Effector memory CD4-positive, alpha-beta T cell (primary cell): Measurements from ENCODE around the gene OVOL2.
"Not testable (repeated sequence)": the region's sequence is repeated elsewhere in the genome, so short reads cannot be mapped to it uniquely, and the experiment has no call there.

Experiments
- DNase-seq, 3 donors: peaks; one replicate each; pipeline ENCODE4 v3.0.0-alpha.2; 2020
- H3K27ac ChIP-seq: 2 replicates; pipeline ENCODE4 v1.7.0; 2013; ENCODE audit warnings: mild to moderate bottlenecking, low read length, moderate library complexity; ENCODE audit not compliant: insufficient read depth, poor library complexity, severe bottlenecking
- H3K27me3 ChIP-seq: replicated peaks from 2 replicates; pipeline ENCODE4 v1.7.0; 2013; ENCODE audit warnings: mild to moderate bottlenecking, low read length; ENCODE audit not compliant: insufficient read depth, control insufficient read depth, poor library complexity, severe bottlenecking
- H3K36me3 ChIP-seq: 2 replicates; pipeline ENCODE4 v1.7.0; 2013; ENCODE audit warnings: mild to moderate bottlenecking, low read length, moderate library complexity; ENCODE audit not compliant: control insufficient read depth, insufficient read depth
- H3K4me1 ChIP-seq: 2 replicates; pipeline ENCODE4 v1.7.0; 2013; ENCODE audit warnings: low read length, mild to moderate bottlenecking; ENCODE audit not compliant: control insufficient read depth, insufficient read depth, poor library complexity, severe bottlenecking
- H3K4me3 ChIP-seq: 2 replicates; pipeline ENCODE4 v1.7.0; 2013; ENCODE audit warnings: low read length, low read depth, mild to moderate bottlenecking; ENCODE audit not compliant: insufficient read depth, poor library complexity, severe bottlenecking
- H3K9me3 ChIP-seq: 2 replicates; pipeline ENCODE4 v1.7.0; 2013; ENCODE audit warnings: mild to moderate bottlenecking, low read length, moderate library complexity; ENCODE audit not compliant: control insufficient read depth
- total RNA-seq, 3 donors: gene quantifications; one replicate each; lab custom pipeline; 2026; lab: John Stamatoyannopoulos, UW

OVOL2 gene
- 0 reads per million in 3 donors for total RNA-seq

DNA sequence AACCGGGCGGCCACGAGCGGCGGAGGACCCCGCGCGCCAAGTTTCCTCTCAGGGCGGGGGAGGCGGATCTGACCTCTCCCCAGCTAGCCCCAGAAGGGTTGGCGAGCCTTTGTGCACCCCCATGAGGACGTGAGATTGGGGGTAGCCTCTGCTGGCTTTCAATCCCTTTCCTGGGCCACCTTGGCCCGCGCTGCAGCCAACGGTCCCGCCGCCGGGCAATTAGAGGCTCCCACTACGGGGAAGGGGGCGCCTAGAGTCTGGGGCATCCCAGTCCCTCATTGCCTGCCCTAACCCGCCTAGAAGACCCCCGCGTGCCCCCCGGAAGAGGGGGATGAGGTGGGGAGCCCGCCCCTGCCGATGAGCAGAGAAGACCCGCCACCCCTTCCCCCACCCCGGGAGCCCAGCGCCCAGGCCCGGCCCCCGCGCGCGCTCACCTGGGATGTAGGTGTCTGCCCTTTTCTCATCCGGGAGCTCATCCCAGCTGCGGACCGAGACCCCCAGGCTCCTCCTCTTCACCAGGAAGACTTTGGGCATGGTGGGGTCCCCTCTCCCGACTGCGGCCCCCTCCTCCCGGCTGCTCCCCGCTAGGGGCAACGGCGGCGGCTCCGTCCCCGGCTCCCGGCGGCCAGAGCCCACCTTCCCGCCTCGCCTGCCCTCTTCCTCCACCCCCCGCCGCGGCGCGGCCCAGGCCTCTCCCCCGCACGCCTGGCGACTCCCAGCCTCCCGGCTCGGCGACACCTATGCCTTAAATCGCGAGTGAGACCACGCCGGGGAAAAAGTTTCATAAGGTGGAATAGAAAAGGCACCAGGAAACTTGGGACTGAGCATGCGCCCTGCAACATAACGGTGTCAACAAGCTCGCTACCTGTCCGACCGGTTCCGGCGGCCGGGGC lies at the start of gene OVOL2:
OVOL2 (minus strand) TSS at position 816 of the 893 bp plus-strand sequence; CDS start at position 534, 282 bp downstream.
- peaks cover 5% of the 10 kb centered on the region for H3K4me1 ChIP-seq
- peaks cover 26% of the 10 kb centered on the region for H3K27me3 ChIP-seq
- no peaks in the 10 kb centered on the region for H3K9me3 ChIP-seq
- peak within 1 kb of the TSS; percentile 29 for H3K4me3 ChIP-seq
- H3K36me3 ChIP-seq: no peaks in the 10 kb centered on the region
- no peak within 1 kb of the TSS for H3K27ac ChIP-seq
- DNase-seq: no peak

DNA sequence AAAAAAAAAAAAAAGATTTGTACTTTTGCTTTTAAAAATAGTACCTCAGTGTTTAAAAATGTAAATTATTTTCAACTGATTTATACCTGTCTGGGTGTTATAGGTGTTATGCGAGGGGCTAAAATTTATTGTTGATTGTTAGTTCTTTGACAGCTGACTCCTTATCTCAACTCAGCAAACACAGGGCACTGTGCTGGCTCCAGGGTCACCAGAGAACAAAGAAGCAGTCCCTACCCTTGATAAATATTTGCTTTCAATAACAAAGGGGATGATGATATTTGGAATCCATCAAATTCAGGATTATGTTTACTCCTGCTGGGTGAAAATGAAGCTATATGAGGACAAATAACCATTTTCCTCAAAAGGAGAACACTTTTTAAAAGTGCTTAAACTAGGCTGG lies 45.8 kb upstream of the OVOL2 start:
- no peaks in the 10 kb centered on the region for H3K4me1 ChIP-seq
- H3K36me3 ChIP-seq: no peaks in the 10 kb centered on the region
- DNase-seq: no peak
- H3K9me3 ChIP-seq: no peaks in the 10 kb centered on the region
- no peak overlapping the region for H3K4me3 ChIP-seq
- H3K27me3 ChIP-seq: no peaks in the 10 kb centered on the region
- H3K27ac ChIP-seq: no peak overlapping the region

DNA sequence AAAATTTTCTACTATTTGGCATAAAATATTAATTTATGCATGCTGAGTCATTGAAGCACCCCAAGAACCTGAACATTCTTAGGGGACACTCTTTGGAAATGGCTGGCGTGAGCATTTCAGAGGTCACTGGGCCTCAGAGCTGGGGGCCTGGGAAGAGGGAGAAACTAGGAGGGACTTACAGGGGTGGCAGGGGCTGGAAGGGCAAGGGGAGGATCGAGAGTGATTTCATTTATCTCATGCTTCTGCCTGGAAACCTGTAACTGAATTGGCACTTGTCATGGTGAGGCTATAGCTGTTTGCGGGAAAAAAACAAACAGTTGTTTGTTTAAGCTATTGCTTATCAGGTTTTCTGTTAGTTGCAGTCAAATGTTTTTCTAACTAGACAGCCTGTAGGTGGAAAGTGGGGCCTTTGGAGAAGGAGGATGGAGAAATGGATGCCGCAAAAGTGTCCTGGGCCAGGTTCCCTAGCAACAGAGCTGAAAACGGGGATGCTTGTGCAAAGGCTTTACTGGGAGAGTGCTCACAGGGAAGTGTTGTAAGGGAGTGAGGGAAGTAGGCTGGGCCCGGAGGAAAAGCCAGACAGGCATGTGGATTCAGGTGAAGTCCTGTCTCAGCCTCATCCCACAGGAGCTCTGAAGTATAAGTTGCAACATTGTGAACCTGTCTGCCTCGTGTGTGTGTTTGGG lies 43.6 kb upstream of the OVOL2 start:
- H3K4me3 ChIP-seq: no peak overlapping the region
- no peaks in the 10 kb centered on the region for H3K9me3 ChIP-seq
- H3K27ac ChIP-seq: no peak overlapping the region
- H3K36me3 ChIP-seq: no peaks in the 10 kb centered on the region
- H3K4me1 ChIP-seq: no peaks in the 10 kb centered on the region
- no peak for DNase-seq
- H3K27me3 ChIP-seq: no peaks in the 10 kb centered on the region

DNA sequence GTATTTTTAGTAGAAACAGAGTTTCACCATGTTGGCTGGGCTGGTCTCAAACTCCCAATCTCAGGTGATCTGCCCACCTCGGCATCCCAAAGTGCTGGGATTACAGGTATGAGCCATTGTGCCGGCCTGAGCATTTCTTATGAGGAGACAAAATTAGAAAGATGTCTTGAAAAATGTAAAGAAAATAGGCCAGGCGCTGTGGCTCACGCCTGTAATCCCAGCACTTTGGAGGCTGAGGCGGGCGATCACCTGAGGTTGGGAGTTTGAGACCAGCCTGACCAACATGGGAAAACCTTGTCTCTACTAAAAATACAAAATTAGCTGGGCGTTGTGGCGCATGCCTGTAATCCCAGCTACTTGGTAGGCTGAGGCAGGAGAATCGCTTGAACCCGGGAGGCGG lies 42.9 kb upstream of the OVOL2 start:
- not testable (repeated sequence) for H3K9me3 ChIP-seq, H3K4me1 ChIP-seq, DNase-seq, H3K27me3 ChIP-seq, H3K4me3 ChIP-seq, H3K36me3 ChIP-seq, H3K27ac ChIP-seq

DNA sequence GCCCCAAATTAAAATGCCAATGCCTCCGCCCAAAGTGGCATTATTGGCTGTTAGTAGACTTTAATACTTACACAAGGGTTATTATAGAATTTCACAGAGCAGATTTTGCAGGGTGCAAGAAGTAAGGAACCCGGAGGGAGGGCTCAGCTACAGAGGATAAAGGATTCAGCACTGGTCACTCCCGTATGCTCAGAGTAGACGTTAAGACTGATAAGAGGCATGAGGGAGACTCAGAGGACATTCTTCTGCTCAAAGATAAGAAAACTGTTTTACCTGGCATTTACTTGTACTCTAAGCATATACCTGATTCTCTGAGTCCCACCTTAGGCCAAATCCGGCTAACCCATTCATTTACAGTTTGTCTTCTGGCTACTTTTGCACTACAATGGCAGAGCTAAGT lies 36.5 kb upstream of the OVOL2 start:
- DNase-seq: no peak
- Histone ChIP-seq H3K4me1 (no peaks in the 10 kb centered on the region), H3K9me3 (no peaks in the 10 kb centered on the region), H3K4me3 (no peak overlapping the region), H3K27me3 (no peaks in the 10 kb centered on the region), H3K36me3 (no peaks in the 10 kb centered on the region), H3K27ac (no peak overlapping the region)

DNA sequence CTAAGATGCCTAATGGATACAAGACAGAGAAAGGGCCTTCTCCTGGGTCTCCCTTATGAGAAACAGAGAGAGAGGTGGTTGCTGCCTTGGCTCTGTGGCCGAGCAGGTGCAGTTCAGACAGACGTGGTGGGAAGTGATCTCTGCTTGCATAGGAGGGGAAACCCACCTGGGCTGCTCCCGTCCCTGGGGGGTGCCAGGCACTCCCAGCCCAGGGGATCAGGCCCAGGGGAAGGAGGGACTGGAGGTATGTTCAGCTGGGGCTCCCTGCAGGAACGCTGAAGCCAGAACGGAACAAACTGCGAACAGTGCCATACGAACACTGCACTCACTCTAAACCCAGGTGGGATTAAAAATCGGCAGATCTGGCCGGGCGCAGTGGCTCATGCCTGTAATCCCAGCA lies 35.7 kb upstream of the OVOL2 start:
- Histone ChIP-seq H3K27me3 (no peaks in the 10 kb centered on the region), H3K4me1 (no peaks in the 10 kb centered on the region), H3K36me3 (no peaks in the 10 kb centered on the region), H3K9me3 (no peaks in the 10 kb centered on the region), H3K4me3 (no peak overlapping the region), H3K27ac (no peak overlapping the region)
- no peak for DNase-seq

DNA sequence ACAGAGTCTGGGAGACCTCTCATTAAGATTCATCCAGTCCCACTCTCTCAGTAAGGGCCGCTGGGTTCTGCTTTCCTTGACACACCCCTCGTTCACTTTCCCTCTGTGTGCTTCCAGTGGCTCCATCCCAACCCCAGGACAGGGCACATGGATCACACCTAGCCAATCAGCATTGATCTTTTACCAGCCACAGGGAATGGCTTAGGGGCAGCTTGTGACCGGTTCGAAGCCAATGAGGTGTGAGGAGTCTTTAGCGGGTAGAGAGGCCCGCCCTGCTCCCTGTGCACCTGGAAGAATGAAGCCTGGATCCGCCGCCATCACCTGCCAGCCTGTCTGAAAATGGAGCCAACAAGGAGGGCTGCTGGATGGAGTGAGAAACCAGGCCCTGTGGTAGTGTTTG lies 35.2 kb upstream of the OVOL2 start:
- no peak overlapping the region for H3K4me3 ChIP-seq
- H3K27me3 ChIP-seq: no peaks in the 10 kb centered on the region
- no peaks in the 10 kb centered on the region for H3K4me1 ChIP-seq
- DNase-seq: no peak
- H3K9me3 ChIP-seq: no peaks in the 10 kb centered on the region
- H3K27ac ChIP-seq: no peak overlapping the region
- no peaks in the 10 kb centered on the region for H3K36me3 ChIP-seq

DNA sequence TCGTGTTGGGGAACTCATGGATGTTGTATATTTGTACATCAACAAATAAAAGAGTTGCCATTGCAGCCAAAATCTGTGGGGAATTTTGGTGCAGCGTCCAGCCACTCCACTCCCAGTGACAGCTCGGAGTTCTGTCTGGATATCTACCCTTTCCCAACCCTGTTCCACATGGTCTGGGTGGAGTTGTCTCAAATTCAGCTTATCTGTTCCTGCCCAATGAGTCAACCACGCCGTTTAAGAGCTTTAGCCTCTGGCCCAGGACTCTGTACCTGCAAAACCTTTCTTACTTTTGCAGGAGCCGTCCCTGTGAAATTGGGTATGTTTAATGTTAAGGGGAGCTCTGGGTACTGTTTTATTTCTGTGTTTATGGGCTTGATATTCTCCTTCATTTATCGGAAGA lies 33.9 kb upstream of the OVOL2 start:
- Histone ChIP-seq H3K9me3 (no peaks in the 10 kb centered on the region), H3K36me3 (no peaks in the 10 kb centered on the region), H3K27me3 (no peaks in the 10 kb centered on the region), H3K27ac (no peak overlapping the region), H3K4me1 (no peaks in the 10 kb centered on the region), H3K4me3 (no peak overlapping the region)
- DNase-seq: no peak

DNA sequence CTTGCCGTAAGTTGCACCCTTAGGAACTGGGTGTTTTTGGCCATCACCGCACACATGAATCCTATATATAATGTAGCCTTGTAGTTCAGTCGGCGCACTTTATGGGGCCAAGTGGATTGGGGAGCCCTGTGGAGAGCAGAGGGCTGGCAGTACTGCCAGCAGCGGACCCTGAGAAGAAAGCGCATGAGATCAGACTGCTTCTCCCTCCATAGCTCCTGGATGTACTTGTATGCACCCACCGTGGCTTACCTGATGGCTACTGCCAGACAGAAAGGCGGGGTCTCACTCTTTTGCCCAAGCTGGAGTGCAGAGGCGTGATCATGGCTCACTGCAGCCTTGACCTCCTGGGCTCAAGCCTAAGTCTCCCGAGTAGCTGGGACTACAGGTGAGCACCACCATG lies 32.8 kb upstream of the OVOL2 start:
- no peak for DNase-seq
- H3K4me1 ChIP-seq: no peaks in the 10 kb centered on the region
- no peaks in the 10 kb centered on the region for H3K9me3 ChIP-seq
- H3K36me3 ChIP-seq: no peaks in the 10 kb centered on the region
- H3K4me3 ChIP-seq: no peak overlapping the region
- no peaks in the 10 kb centered on the region for H3K27me3 ChIP-seq
- no peak overlapping the region for H3K27ac ChIP-seq

DNA sequence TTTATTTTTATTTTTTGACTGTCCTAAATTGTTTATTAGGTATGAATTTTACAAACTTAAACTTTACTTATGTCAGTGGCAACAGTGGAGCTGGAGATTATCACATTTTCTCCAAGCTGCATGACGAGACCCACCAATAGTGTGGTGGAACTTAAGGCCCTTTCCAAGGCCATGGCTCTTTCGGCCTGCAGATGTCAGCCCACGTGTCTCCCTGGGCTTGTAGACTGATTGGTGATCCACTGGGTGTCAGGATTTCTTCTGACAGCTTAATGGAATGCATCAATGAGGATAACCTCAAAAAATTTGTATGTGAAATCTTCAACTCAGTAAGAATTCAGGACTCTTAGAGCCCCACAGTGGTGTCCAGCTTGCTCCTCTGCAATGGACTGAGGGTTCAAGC lies 32.3 kb upstream of the OVOL2 start:
- no peaks in the 10 kb centered on the region for H3K4me1 ChIP-seq
- no peaks in the 10 kb centered on the region for H3K36me3 ChIP-seq
- DNase-seq: no peak
- no peak overlapping the region for H3K27ac ChIP-seq
- no peaks in the 10 kb centered on the region for H3K27me3 ChIP-seq
- H3K4me3 ChIP-seq: no peak overlapping the region
- no peaks in the 10 kb centered on the region for H3K9me3 ChIP-seq
